Prostate gland (tissue), 2 donors: Measurements from ENCODE around the gene NPHS2.

Experiments used
- CTCF ChIP-seq, 4 experiments: fragments of 200-600 bp in 2 of 4; fragments of 450-650 bp in 2 of 4; sonication (generic) in 2 of 4; IDR thresholded peaks; 1 replicate in 3 of 4; 2 replicates in 1 of 4; pipeline ENCODE4 v1.5.1; 2016 to 2019; ENCODE audit warnings: antibody characterized with exemption in 4 of 4, mild to moderate bottlenecking in 2 of 4, moderate library complexity in 2 of 4
- POLR2A ChIP-seq: fragments of 450-650 bp; IDR thresholded peaks from one replicate; pipeline ENCODE4 v1.6.1; 2016; ENCODE audit warnings: antibody characterized with exemption, mild to moderate bottlenecking
- POLR2AphosphoS5 ChIP-seq: sonication (generic); formaldehyde crosslinking; IDR thresholded peaks from one replicate; pipeline ENCODE4 v1.6.1; 2017; ENCODE audit warnings: antibody characterized with exemption

- TF ChIP-seq POLR2A (no peak), POLR2AphosphoS5 (no peak), CTCF (IDR thresholded peaks at IDR 0.05) (no peak)
These were observed 761 bp upstream of the NPHS2 start for GRCh38 chr1:179576509-179576908.
